COLO668 (cell line): ENCODE data around the gene CREB3.
A peak's percentile ranks its signal among the peaks of the same experiment; 100 is the strongest.

Experiments used
- DNase-seq: peaks from one replicate; lab custom pipeline; 2025; ENCODE audit not compliant: unreplicated experiment; lab: John Stamatoyannopoulos, UW

Gene CREB3

GRCh38 chr9:35771943-35772342, 39.5 kb downstream of the CREB3 start:
- DNase-seq: no peak

- peak; percentile 26 for DNase-seq
Measured at GRCh38 chr9:35774907-35775635, 42.6 kb downstream of the CREB3 start.

GRCh38 chr9:35776018-35776417, 43.6 kb downstream of the CREB3 start:
- peak; percentile 71 for DNase-seq

- DNase-seq: no peak
Measured at GRCh38 chr9:35778496-35778895, 46.0 kb downstream of the CREB3 start.

- no peak for DNase-seq
Measured at GRCh38 chr9:35781066-35781465, 48.6 kb downstream of the CREB3 start.

- DNase-seq: no peak
Measured at GRCh38 chr9:35783418-35783817, 51.0 kb downstream of the CREB3 start.
